Trophoblast cell (in vitro differentiated cells and primary cell): Measurements from ENCODE around the gene COL16A1.
A peak's percentile ranks its signal among the peaks of the same experiment; 100 is the strongest.

Experiments
- DNase-seq, 2 donors: peaks; one replicate each; pipeline ENCODE4 v3.0.0-alpha.2; 2016
- H2AFZ ChIP-seq: 2 replicates; pipeline ENCODE4 v1.6.1; 2013; ENCODE audit warnings: low read length, moderate library complexity, mild to moderate bottlenecking; ENCODE audit not compliant: insufficient read depth, poor library complexity
- H2AK5ac ChIP-seq: 2 replicates; pipeline ENCODE4 v1.6.1; 2013; ENCODE audit warnings: mild to moderate bottlenecking, low read length
- H2BK120ac ChIP-seq: 2 replicates; pipeline ENCODE4 v1.6.1; 2013; ENCODE audit warnings: low read length, mild to moderate bottlenecking, moderate library complexity; ENCODE audit not compliant: insufficient read depth, poor library complexity
- H2BK12ac ChIP-seq: 2 replicates; pipeline ENCODE4 v1.6.1; 2013; ENCODE audit warnings: mild to moderate bottlenecking, low read length, moderate library complexity
- H2BK5ac ChIP-seq: 2 replicates; pipeline ENCODE4 v1.6.1; 2013; ENCODE audit warnings: low read length, low read depth, moderate library complexity, mild to moderate bottlenecking; ENCODE audit not compliant: poor library complexity
- H3K14ac ChIP-seq: 2 replicates; pipeline ENCODE4 v1.6.1; 2013; ENCODE audit warnings: mild to moderate bottlenecking, low read length
- H3K18ac ChIP-seq: 2 replicates; pipeline ENCODE4 v1.6.1; 2013; ENCODE audit warnings: mild to moderate bottlenecking, low read length
- H3K23ac ChIP-seq: 2 replicates; pipeline ENCODE4 v1.6.1; 2013; ENCODE audit warnings: low read length
- H3K27ac ChIP-seq: 2 replicates; pipeline ENCODE4 v1.5.1; 2013; ENCODE audit warnings: low read depth, mild to moderate bottlenecking, inconsistent platforms, low read length, moderate library complexity
- H3K27me3 ChIP-seq: 2 replicates; pipeline ENCODE4 v1.6.1; 2013; ENCODE audit warnings: inconsistent platforms, mild to moderate bottlenecking, low read length, moderate library complexity; ENCODE audit not compliant: insufficient read depth
- H3K36me3 ChIP-seq, 2 experiments: 1 replicate in 1 of 2; 2 replicates in 1 of 2; pipeline ENCODE4 v1.6.1; 2013; ENCODE audit warnings: low read length in 2 of 2, mild to moderate bottlenecking in 2 of 2, moderate library complexity in 1 of 2; ENCODE audit not compliant: insufficient read depth in 2 of 2, control insufficient read depth in 1 of 2
- H3K4ac ChIP-seq: 2 replicates; pipeline ENCODE4 v1.6.1; 2013; ENCODE audit warnings: low read depth, mild to moderate bottlenecking, low read length, moderate library complexity
- H3K4me1 ChIP-seq, 2 experiments: 1 replicate in 1 of 2; 2 replicates in 1 of 2; pipeline ENCODE4 v1.6.1; 2013; ENCODE audit warnings: low read length in 2 of 2, mild to moderate bottlenecking in 2 of 2, moderate library complexity in 1 of 2; ENCODE audit not compliant: insufficient read depth in 2 of 2, control insufficient read depth in 1 of 2
- H3K4me2 ChIP-seq: 2 replicates; pipeline ENCODE4 v1.6.1; 2013; ENCODE audit warnings: inconsistent platforms, mild to moderate bottlenecking, low read length, moderate library complexity
- H3K4me3 ChIP-seq: 2 replicates; pipeline ENCODE4 v1.5.1; 2013; ENCODE audit warnings: mild to moderate bottlenecking, low read depth, low read length, inconsistent platforms
- H3K79me1 ChIP-seq: one replicate; pipeline ENCODE4 v1.6.1; 2013; ENCODE audit warnings: low read length
- H3K79me2 ChIP-seq: 2 replicates; pipeline ENCODE4 v1.6.1; 2013; ENCODE audit warnings: low read length, mild to moderate bottlenecking; ENCODE audit not compliant: control insufficient read depth, insufficient read depth, poor library complexity
- H3K9ac ChIP-seq: 2 replicates; pipeline ENCODE4 v1.6.1; 2013; ENCODE audit warnings: mild to moderate bottlenecking, low read length
- H3K9me3 ChIP-seq: 2 replicates; pipeline ENCODE4 v1.6.1; 2013; ENCODE audit warnings: low read depth, mild to moderate bottlenecking, control low read depth, inconsistent platforms, low read length; ENCODE audit not compliant: insufficient read depth
- H4K12ac ChIP-seq: 2 replicates; pipeline ENCODE4 v1.6.1; 2013; ENCODE audit warnings: low read depth, mild to moderate bottlenecking, low read length, moderate library complexity
- H4K8ac ChIP-seq: 2 replicates; pipeline ENCODE4 v1.6.1; 2013; ENCODE audit warnings: low read depth, mild to moderate bottlenecking, low read length, moderate library complexity
- H4K91ac ChIP-seq: one replicate; pipeline ENCODE4 v1.6.1; 2013; ENCODE audit warnings: low read depth, mild to moderate bottlenecking, low read length, moderate library complexity
- WGBS: extraction: QIAGEN DNeasy Blood & Tissue Kit; methylation state at CpG from one replicate; pipeline ENCODE4 v1.1.7; 2013; ENCODE audit warnings: missing lambda C conversion rate; ENCODE audit not compliant: insufficient read length, insufficient coverage; ENCODE audit errors: extremely low coverage; 5-methylcytosine and 5-hydroxymethylcytosine counted together

COL16A1 gene

DNA sequence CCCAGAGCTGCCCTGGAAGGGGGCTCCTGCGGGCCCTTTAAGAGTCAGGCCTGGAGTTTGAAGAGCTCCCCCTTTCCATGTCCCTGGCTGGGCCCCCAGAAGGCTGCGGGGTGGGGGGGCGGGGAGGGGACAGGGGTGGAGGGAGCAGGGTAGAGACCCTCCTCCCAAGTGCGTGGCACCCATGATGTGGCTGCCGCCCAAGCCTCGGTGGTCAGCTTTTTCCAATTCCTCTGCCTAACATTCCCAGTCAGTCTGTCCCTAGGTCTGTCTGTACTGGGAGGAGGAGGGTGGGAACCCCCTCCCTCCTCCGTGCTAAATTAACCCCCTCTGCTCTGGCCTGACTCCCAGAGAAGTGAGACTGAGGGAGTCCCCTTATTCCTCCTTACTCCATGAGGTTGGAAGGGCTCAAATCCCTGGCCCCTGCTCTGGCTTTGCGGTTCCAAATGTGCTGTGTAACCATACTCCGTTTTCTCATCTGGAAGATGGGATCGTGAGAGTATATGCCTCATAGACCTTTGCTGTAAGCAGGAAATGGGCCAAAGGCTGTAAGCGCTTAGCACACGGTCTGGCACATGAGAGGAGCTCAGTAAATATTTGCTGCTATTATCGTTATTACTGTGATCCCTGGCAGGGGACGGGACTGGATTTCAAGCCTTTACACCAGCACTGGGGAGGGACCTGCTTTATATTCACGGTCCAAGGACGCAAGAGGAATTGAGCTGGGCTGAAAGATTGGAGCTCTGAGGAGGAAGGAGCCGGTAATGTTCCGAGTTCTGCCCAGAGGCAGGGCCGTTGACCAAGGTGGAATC lies 658 bp upstream of the COL16A1 start:
- H2BK5ac ChIP-seq: peak overlapping the region; percentile 78
- H3K23ac ChIP-seq: no peak overlapping the region
- peak overlapping the region; percentile 81 for H2BK12ac ChIP-seq
- H3K79me1 ChIP-seq: peaks cover 47% of the 10 kb centered on the region
- no peak overlapping the region for H3K9ac ChIP-seq
- H3K9me3 ChIP-seq: no peaks in the 10 kb centered on the region
- peak overlapping the region; percentile 76 for H3K4ac ChIP-seq
- H3K4me3 ChIP-seq: peak overlapping the region; percentile 68
- H4K91ac ChIP-seq: peak overlapping the region; percentile 88
- H3K14ac ChIP-seq: peak overlapping the region; percentile 87
- H3K36me3 ChIP-seq: peaks cover 10 to 12% of the 10 kb centered on the region in 2 experiments
- peak overlapping the region; percentile 50 for H2AFZ ChIP-seq
- peaks cover 51 to 60% of the 10 kb centered on the region in 2 experiments for H3K4me1 ChIP-seq
- H3K27ac ChIP-seq: peak overlapping the region; percentile 65
- H4K8ac ChIP-seq: peak overlapping the region; percentile 74
- peak overlapping the region; percentile 84 for H2BK120ac ChIP-seq
- H4K12ac ChIP-seq: peak overlapping the region; percentile 23
- peak overlapping the region; percentile 70 for H3K18ac ChIP-seq
- DNase-seq: peak; percentile 37 to 70
- peaks cover 12% of the 10 kb centered on the region for H3K79me2 ChIP-seq
- peak overlapping the region; percentile 60 for H2AK5ac ChIP-seq
- H3K4me2 ChIP-seq: peak overlapping the region; percentile 67
- H3K27me3 ChIP-seq: no peaks in the 10 kb centered on the region
- no CpG with 5 or more reads among the region's 19 CpGs for WGBS

DNA sequence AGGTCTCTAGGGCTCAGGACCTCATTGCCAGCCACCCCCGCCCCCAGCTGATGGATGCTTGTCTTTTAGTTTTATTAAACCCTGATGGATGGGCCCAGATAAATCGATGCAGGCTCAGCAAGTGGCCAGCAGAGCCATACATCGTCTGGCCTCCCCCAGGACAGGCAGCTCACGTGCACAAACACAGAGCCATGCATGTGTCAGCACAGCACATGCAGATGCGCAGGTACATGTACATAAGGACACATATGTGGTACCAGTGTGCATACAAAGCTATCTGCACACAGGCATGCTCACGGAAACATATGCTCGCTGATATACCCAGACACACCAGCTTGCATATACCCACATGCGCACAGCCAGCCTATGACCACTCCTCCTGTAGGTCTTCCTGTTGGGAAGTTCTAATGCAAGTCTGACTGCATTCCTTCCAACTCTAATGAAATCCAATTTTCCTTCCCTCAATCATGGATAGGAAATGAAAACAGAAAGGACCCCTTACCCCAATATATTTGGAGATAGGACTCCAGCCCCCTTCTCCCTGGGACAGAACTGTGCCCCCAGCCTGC lies 897 bp downstream of the COL16A1 start:
- Histone ChIP-seq H2BK12ac (peak overlapping the region; percentile 81), H4K91ac (peak overlapping the region; percentile 88), H3K79me1 (peaks cover 49% of the 10 kb centered on the region), H3K4me1 (peaks cover 49 to 55% of the 10 kb centered on the region in 2 experiments), H4K8ac (no peak overlapping the region), H2AK5ac (peak overlapping the region; percentile 77), H3K79me2 (peaks cover 12% of the 10 kb centered on the region), H3K9ac (peak overlapping the region; percentile 20), H3K27me3 (no peaks in the 10 kb centered on the region), H3K27ac (peak overlapping the region; percentile 54), H3K4me3 (peak overlapping the region; percentile 68), H2BK5ac (peak overlapping the region; percentile 4), H2BK120ac (peak overlapping the region; percentile 84), H3K9me3 (no peaks in the 10 kb centered on the region), H3K18ac (peak overlapping the region; percentile 48), H2AFZ (no peak overlapping the region), H3K4ac (peak overlapping the region; percentile 37), H3K4me2 (peak overlapping the region; percentile 67), H3K14ac (peak overlapping the region; percentile 38), H3K23ac (no peak overlapping the region), H4K12ac (no peak overlapping the region), H3K36me3 (peaks cover 22% of the 10 kb centered on the region in 2 experiments)
- WGBS: no CpG with 5 or more reads among the region's 8 CpGs
- peak; percentile 55 to 69 for DNase-seq

GRCh38 chr1:31701091-31701736 lies 2.6 kb downstream of the COL16A1 start:
- no peak overlapping the region for H2AFZ ChIP-seq
- peak overlapping the region; percentile 92 for H4K91ac ChIP-seq
- peaks cover 38 to 39% of the 10 kb centered on the region in 2 experiments for H3K36me3 ChIP-seq
- peaks cover 49% of the 10 kb centered on the region for H3K79me1 ChIP-seq
- WGBS: no CpG with 5 or more reads among the region's 10 CpGs
- peak overlapping the region; percentile 5 for H4K12ac ChIP-seq
- no peak overlapping the region for H3K9ac ChIP-seq
- H3K9me3 ChIP-seq: no peaks in the 10 kb centered on the region
- H3K27me3 ChIP-seq: no peaks in the 10 kb centered on the region
- peaks cover 61 to 62% of the 10 kb centered on the region in 2 experiments for H3K4me1 ChIP-seq
- H3K4me2 ChIP-seq: peak overlapping the region; percentile 38
- H3K27ac ChIP-seq: peak overlapping the region; percentile 48
- H3K18ac ChIP-seq: peak overlapping the region; percentile 26
- H3K79me2 ChIP-seq: peaks cover 12% of the 10 kb centered on the region
- DNase-seq: peak; percentile 66 to 76
- no peak overlapping the region for H3K23ac ChIP-seq
- H3K4ac ChIP-seq: peak overlapping the region; percentile 18
- H3K14ac ChIP-seq: peak overlapping the region; percentile 40
- H2BK120ac ChIP-seq: peak overlapping the region; percentile 57
- peak overlapping the region; percentile 31 for H4K8ac ChIP-seq
- no peak overlapping the region for H3K4me3 ChIP-seq
- peak overlapping the region; percentile 76 for H2AK5ac ChIP-seq
- H2BK5ac ChIP-seq: peak overlapping the region; percentile 41
- H2BK12ac ChIP-seq: peak overlapping the region; percentile 34

DNA sequence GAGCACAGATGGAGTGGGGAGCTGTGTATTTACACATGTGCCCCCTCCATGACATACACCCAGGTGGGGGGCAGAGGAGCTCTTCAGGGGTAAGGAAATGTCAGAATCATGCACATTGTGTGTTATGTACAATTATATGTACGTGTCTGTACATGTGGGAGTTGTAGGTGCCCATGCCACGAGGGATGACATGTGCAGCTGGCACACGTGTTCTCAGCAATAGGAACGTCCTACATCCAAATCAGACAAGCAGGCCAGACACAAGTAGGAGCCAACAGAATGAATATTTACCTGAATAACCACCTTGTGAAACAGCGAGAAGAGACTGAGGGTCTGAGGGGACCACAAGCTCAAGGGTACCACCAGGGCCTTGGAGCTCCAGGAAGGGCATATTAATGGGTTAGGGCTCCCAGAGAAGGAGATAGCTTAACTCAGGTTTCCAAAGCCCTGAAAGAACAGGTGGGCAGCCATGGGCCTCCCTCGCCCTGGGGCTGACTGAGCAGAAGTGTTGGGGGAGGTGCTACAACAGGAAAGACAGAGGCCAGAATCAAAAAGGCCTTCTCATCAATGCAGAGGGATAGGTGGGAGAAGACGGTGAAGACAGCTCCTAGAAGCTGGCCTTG lies 3.2 kb downstream of the COL16A1 start:
- H3K18ac ChIP-seq: peak overlapping the region; percentile 34
- H2BK12ac ChIP-seq: peak overlapping the region; percentile 44
- peak overlapping the region; percentile 40 for H4K91ac ChIP-seq
- peak overlapping the region; percentile 11 for H3K4ac ChIP-seq
- H2BK5ac ChIP-seq: peak overlapping the region; percentile 10
- peak overlapping the region; percentile 44 for H2BK120ac ChIP-seq
- peak overlapping the region; percentile 38 for H3K4me2 ChIP-seq
- H4K12ac ChIP-seq: no peak overlapping the region
- H3K27ac ChIP-seq: peak overlapping the region; percentile 45
- no CpG with 5 or more reads among the region's 7 CpGs for WGBS
- no peaks in the 10 kb centered on the region for H3K9me3 ChIP-seq
- no peak overlapping the region for H2AFZ ChIP-seq
- H3K14ac ChIP-seq: peak overlapping the region; percentile 29
- no peaks in the 10 kb centered on the region for H3K27me3 ChIP-seq
- H3K9ac ChIP-seq: no peak overlapping the region
- peaks cover 47% of the 10 kb centered on the region for H3K79me1 ChIP-seq
- H4K8ac ChIP-seq: peak overlapping the region; percentile 20
- H3K36me3 ChIP-seq: peaks cover 41 to 45% of the 10 kb centered on the region in 2 experiments
- peak overlapping the region; percentile 31 for H2AK5ac ChIP-seq
- H3K23ac ChIP-seq: no peak overlapping the region
- no peak overlapping the region for H3K4me3 ChIP-seq
- peaks cover 12% of the 10 kb centered on the region for H3K79me2 ChIP-seq
- no peak for DNase-seq
- peaks cover 57 to 59% of the 10 kb centered on the region in 2 experiments for H3K4me1 ChIP-seq
